Lower lobe of right lung (tissue), 2 donors: ENCODE results near the gene TOR1B. TPM values are rescaled to one million over a fixed set of nuclear protein-coding genes. Genes with fewer than 3 reads are reported as not detected.
A peak's percentile ranks its signal among the peaks of the same experiment; 100 is the strongest.

Source experiments
- ATAC-seq, 2 donors: fragments of 200-7000 bp; cut with Tn5 transposase; one replicate each; pipeline ENCODE4 v1.9.1; 2020 to 2022; ENCODE audit warnings: mild to moderate bottlenecking in 2 of 2, moderate library complexity in 2 of 2
- DNase-seq: peaks from one replicate; pipeline ENCODE4 v3.0.0-alpha.2; 2020
- H3K27ac ChIP-seq: fragments of 200-600 bp; one replicate; pipeline ENCODE4 v1.8.0; 2022
- H3K27me3 ChIP-seq: fragments of 200-600 bp; one replicate; pipeline ENCODE4 v1.8.0; 2022; ENCODE audit warnings: low read depth
- H3K36me3 ChIP-seq: fragments of 200-600 bp; one replicate; pipeline ENCODE4 v1.8.0; 2022; ENCODE audit warnings: mild to moderate bottlenecking
- H3K4me1 ChIP-seq: fragments of 200-600 bp; one replicate; pipeline ENCODE4 v1.8.0; 2022
- H3K4me3 ChIP-seq: fragments of 200-600 bp; one replicate; pipeline ENCODE4 v1.8.0; 2022; ENCODE audit warnings: mild to moderate bottlenecking
- H3K9me3 ChIP-seq: fragments of 200-600 bp; one replicate; pipeline ENCODE4 v1.8.0; 2022
- CTCF ChIP-seq: fragments of 200-600 bp; IDR thresholded peaks from one replicate; pipeline ENCODE4 v1.8.0; 2022; ENCODE audit warnings: antibody characterized with exemption, mild to moderate bottlenecking
- intact Hi-C: fragments of 100-400 bp; cut with DNase I; formaldehyde crosslinking; loops from one replicate; pipeline ENCODE4 v1.11.0; 2022
- total RNA-seq: library from RNA; stranded (reverse); fragmentation: NEBNext Ultra II Directional; extraction: Animal tissue kit (Norgen Biotek cat#: 25700); gene quantifications from one replicate; pipeline ENCODE4 v1.2.1, GENCODE V29; 2021
- donor health status: DM: no; HTN: yes; CAD: no; lungs with severe emphysema.

The TOR1B gene
- total RNA-seq, 1 donor from 2014 or later = 34.9 TPM

DNA sequence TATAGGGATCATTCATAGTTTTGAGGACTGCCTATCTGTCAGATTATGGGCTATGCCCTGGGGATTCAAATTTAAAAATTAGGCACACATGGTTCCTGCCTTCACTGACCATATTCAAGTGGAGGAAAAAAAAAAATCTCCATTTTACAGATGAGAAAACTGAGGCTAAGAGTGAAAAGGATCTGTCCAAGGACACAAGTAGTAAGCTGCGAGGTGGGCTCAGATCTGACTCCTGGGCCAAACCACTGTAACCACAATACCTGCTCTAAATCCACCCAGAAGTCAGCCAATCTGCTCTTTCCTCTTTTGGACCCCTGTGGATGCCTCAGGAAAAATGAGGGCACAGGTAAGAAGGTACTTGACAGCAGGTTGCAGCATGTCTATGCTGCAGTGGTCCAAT is 23.8 kb downstream of the TOR1B start:
- Histone ChIP-seq H3K4me3 (no peak overlapping the region), H3K36me3 (peaks cover 61% of the 10 kb centered on the region), H3K27ac (no peak overlapping the region), H3K9me3 (no peaks in the 10 kb centered on the region), H3K4me1 (peaks cover 9% of the 10 kb centered on the region), H3K27me3 (no peaks in the 10 kb centered on the region)
- intact Hi-C loops = no loop called here
- no peak for TF ChIP-seq CTCF
- ATAC-seq = no peak
- DNase-seq = no peak

DNA sequence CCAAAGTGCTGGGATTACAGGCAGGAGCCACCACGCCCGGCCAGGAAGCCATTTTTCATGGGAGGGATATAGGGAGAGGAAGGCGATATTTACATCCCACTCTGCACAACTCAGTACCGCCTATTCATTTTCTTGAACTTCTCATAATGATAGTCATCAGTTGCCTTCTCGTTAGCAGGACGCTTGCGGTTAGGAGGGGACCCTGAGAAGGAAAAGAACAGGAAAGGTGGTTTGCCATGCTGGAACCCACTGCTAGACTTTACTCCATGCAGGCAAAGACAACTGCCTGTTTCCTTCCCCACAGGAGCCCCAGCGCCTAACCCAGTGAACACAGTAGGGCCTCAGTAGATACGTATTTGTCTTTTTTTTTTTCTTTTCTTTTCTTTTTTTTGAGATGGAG is 25.1 kb downstream of the TOR1B start:
- peaks cover 65% of the 10 kb centered on the region for H3K36me3 ChIP-seq

GRCh38 chr9:129828969-129829368 is 26.0 kb downstream of the TOR1B start:
- ATAC-seq (no peak), DNase-seq (no peak)
- no peak overlapping the region for H3K4me3 ChIP-seq
- no peak overlapping the region for H3K27ac ChIP-seq
- no peaks in the 10 kb centered on the region for H3K27me3 ChIP-seq
- H3K9me3 ChIP-seq = no peaks in the 10 kb centered on the region
- H3K36me3 ChIP-seq = peaks cover 69% of the 10 kb centered on the region
- H3K4me1 ChIP-seq = peaks cover 6% of the 10 kb centered on the region
- TF ChIP-seq CTCF = no peak
- intact Hi-C loops = no loop called here

More for the DNA sequence above, 25.1 kb downstream of the TOR1B start:
- H3K9me3 ChIP-seq = no peaks in the 10 kb centered on the region
- intact Hi-C loops = no loop called here
- TF ChIP-seq CTCF = no peak
- H3K4me1 ChIP-seq = peaks cover 1% of the 10 kb centered on the region
- DNase-seq (no peak), ATAC-seq (no peak)
- no peak overlapping the region for H3K27ac ChIP-seq
- no peaks in the 10 kb centered on the region for H3K27me3 ChIP-seq
- no peak overlapping the region for H3K4me3 ChIP-seq

GRCh38 chr9:129832982-129833381 is 30.0 kb downstream of the TOR1B start:
- Histone ChIP-seq H3K9me3 (no peaks in the 10 kb centered on the region), H3K27me3 (no peaks in the 10 kb centered on the region), H3K4me3 (no peak overlapping the region), H3K36me3 (peaks cover 55% of the 10 kb centered on the region), H3K4me1 (peaks cover 28% of the 10 kb centered on the region), H3K27ac (no peak overlapping the region)
- TF ChIP-seq CTCF = no peak
- ATAC-seq (no peak), DNase-seq (no peak)
- intact Hi-C loops = no loop called here

DNA sequence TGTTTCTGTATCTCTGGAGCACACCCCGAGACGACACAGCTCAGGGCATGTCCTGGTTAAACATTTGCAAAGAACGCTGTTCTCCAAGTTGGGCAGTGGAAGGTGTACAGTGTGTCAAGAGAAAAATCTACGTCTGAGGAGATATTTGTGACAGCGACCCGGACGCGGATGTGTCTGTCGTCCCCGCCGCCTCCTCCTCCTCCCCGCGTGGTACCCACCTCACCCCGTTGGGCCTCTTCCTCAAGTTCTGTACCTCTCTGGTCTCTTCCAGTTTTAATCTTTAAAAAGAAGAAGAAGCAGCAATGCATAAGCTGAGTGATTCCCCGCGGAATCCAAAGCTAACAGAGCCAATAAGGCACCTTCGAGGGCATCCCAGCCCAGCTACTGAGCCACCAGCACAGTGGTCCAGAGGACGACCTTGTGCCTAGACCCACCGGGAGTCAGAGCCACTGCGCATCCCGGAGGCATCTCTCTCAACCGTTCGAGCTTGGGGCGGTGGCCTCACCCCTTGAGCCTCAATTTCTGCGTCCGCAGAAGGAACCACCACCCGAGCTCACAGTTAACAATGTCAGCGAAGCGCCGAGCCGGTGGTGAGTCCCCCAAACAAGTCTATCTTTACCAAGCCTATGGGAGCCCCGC is 31.6 kb downstream of the TOR1B start:
- Histone ChIP-seq H3K27ac (peak overlapping the region; percentile 88), H3K36me3 (peaks cover 38% of the 10 kb centered on the region), H3K9me3 (no peaks in the 10 kb centered on the region), H3K4me1 (peaks cover 36% of the 10 kb centered on the region), H3K4me3 (peak overlapping the region; percentile 76), H3K27me3 (no peaks in the 10 kb centered on the region)
- TF ChIP-seq CTCF = no peak
- DNase-seq (no peak), ATAC-seq (peak; percentile 9 to 36)
- intact Hi-C loops = no loop called here
